Dedifferentiated amniotic fluid mesenchymal stem cell (primary cell): ENCODE results near the gene NCSTN.

ENCODE experiments used
- DNase-seq: peaks from one replicate; pipeline ENCODE4 v3.0.0-alpha.2; 2016; ENCODE audit errors: extremely low spot score

The NCSTN gene

DNA sequence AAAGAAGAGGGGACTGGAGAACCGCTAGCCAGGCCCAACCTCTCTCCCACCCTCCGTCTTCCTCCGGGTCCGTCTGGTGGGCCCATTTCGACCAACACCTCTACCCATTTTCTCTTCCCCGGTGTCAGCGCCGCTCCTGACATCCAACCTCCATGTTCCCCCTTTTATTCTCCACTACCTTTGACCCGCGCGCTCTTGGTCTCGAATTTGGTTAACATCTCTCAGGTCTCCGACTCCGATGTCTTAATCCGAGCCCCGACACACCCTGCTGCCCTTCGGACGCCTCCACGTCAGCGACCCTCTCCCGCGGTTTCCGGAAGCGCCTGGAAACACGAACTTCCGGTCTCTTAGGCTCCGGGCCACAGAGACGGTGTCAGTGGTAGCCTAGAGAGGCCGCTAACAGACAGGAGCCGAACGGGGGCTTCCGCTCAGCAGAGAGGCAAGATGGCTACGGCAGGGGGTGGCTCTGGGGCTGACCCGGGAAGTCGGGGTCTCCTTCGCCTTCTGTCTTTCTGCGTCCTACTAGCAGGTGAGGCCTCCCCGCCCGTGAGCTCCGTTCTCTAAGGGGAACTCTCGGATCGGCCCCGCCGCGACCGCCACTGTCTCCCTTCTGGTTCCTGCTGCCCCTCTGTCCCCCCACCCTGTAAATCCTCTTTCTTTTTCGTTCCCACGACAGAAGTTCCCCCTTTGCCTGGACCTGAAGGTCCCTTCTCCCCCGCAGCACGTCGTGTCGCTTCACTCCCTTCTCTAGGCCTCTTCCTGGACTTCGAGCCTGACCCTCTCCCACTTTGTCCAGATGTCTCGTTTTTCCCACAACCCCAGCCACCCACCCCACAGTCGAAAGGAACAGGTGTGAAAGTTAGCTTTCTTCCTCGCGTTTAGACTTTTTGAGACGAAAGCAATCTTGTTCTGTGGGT lies at the start of gene NCSTN, which contains the start of gene COPA:
Gene NCSTN (plus strand): TSS at position 431 of the 917 bp plus-strand sequence. CDS start 14 bp downstream, at position 445.
Gene COPA (minus strand): TSS at position 298 of the 917 bp plus-strand sequence. CDS start 80 bp downstream, at position 218.
- peak; percentile 97 for DNase-seq

DNA sequence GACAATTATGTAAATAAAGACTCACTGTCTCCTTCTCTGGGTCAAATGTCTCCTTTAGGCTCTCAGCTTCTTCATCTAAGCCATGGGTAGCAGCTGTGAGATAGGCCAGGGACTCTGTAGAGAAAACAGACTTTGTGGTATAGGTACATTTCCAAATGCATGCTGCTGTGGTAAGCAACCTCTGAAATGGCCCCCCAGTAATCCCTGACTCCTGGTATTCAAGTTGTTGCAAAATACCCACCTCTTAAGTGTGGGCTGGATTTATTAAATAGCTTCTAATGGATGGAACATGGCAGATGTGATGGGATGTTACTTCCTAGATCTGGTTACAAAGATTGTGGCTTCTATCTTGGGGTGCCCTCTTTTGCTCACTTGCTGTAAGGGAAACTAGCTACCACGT lies 47.1 kb upstream of the NCSTN start:
- DNase-seq: no peak

DNA sequence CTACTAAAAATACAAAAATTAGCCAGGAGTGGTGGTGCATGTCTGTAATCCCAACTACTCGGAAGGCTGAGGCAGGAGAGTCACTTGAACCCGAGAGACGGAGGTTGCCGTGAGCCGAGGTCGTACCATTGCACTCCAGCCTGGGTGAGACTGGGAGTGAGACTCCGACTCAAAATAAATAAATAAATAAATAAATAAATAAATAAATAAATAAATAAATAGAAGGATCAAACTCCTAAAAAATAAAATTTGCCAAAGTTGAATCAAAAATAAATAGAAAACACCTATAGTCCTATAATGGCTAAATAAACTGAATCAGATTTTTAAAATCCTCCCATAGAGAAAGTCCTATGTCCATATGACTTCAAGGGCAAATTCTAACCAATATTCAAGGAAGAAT lies 43.0 kb upstream of the NCSTN start:
- no peak for DNase-seq

DNA sequence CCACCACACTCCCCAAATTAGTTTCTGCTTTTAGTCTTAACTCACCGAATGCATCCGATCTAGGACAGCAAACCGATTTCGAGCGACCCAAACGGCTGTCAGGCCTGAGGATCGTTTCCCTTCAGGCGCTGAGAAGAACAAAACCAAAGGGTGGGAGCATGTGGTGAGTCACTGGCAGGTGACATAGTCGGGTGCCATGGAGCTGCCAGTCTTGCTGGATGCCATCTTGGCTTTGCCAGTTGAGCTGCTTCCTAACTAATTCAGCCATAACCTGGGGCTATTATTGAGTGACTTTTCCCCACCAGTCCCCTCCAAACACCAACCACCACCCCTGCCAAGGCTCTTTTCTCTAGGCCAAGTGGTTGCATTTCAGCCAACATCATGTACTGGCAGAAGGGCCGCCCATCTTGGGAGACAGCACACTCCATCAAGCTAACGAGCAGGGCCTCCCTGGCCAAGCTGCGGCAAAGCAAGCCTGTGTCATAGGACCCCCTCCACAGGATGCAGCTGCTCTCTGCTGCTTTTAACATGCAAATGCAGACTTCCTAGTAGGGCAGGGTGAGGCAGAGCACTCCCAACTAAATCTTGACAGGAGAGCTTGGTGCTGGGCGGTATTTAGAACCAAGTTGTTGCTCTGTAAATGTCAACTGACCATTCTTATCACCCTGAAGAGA lies 35.9 kb upstream of the NCSTN start:
- DNase-seq: no peak

DNA sequence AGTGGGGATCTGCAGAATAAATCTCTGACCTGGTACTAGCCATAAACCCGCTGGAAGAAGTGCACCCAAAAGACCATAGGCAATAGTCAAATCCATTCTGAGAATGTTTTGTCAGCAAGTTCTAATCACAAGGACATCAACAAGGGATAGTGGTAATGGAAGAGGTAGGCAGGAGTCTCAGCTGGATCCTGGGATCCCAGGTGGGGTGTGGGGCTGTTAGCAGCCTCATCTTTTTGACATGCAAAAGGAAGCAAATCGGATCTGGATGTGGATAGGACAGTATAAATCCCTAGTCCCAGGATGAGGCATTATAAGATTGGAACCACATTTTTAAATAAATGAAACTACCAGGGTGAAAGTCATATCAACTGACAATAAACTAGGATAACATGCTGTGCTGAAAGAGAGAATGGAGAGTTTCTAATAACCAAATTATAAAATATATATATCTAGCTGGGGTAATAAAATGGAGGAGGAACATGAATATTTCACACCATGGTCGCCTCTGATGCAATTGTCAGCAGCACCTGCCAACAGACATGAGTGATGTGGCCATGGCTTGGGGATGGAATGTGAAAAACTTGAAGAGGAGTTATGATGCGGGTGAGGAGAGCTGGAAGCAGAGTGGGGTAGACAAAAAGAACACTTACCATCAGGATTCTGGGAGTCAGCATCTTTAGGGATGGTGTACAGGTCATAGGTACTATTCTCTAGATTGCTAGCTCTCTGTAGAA lies 34.6 kb upstream of the NCSTN start:
- no peak for DNase-seq

DNA sequence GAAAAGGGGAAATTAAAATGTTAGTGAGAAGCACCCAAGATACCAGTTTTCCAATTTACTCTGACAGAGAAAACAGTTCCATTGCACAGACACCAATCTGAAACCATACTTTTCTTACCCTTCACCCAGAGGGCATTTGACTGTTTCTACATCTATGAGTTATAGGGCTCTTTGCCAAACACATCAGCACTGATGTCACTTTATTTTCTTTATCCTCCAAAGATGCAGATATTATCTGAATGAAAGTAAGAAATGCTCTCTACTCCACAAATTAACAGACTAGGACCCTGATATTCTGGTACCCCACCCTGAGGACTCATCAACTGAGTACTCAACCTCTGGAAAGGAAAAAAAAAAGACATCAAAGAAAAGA lies 34.0 kb upstream of the NCSTN start:
- no peak for DNase-seq

DNA sequence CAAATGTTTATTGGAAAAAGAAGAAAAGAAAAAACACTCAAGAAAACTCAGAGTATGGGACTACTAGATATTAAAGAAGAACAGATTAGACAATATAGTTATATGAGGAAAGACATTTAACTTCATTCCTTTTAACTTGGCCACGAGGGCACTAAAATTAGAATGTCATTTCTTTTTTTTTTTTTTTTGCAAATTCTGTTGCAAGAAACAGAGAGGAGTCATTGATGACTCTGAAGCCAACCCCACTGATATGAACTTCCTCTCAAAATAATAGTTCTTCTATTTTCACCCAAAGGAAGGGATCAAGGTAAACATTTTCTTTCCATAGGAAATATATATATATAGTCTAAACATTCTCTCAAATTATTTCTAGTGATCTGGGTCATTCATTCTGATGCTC lies 33.6 kb upstream of the NCSTN start:
- no peak for DNase-seq

DNA sequence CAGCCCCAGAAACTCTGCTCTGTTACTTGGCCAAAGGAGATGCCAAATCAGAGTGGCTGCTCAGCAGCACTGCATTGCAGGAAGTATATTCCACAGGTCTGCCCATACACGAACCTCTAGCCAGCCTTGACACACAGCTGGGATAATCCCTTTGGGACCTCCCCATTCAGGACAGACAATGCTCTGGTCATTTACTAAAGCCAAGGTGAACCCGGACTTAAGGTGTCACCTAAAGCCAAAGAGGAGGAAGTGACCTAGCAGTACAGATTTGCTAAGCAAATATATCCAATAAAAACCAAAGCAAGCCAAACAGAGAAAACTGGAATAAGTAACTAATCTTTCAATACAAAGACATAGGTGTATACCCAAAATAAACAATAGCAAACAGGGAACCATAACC lies 27.8 kb upstream of the NCSTN start:
- no peak for DNase-seq

DNA sequence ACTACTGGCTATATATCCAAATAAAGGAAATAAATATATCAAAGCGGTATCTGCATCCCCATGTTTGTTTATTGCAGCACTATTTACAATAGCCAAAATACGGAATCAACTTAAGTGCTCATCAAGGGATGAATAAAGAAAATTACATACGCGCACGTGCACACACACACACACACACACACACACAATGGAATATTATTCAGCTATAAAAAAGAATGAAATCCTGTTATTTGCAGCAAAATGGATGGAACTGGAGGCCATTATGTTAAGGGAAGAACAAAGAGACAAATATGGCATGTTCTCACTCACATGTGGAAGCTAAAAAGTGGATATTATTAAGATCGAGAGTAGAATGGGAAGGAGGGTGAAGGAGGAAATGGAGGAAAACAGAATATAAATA lies 20.4 kb upstream of the NCSTN start:
- no peak for DNase-seq

DNA sequence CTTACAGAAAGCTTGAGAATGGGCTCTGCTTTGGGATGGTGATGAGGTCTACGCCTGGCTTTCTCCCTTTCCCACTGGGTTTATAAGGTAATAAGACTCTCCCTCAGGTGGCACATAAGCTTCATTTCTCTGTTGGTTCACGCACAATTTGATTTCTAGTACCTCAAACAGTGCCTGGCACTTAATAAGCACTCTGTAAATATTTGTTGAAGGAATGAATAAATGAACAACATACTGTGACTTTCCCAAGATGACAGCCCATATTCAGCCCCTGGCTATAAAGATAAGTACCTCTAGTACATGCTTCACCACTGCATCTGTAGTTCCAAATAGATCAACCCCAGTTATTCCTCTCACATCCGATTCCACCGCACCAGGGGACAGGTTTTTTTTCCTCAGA lies 17.9 kb upstream of the NCSTN start:
- DNase-seq: no peak

DNA sequence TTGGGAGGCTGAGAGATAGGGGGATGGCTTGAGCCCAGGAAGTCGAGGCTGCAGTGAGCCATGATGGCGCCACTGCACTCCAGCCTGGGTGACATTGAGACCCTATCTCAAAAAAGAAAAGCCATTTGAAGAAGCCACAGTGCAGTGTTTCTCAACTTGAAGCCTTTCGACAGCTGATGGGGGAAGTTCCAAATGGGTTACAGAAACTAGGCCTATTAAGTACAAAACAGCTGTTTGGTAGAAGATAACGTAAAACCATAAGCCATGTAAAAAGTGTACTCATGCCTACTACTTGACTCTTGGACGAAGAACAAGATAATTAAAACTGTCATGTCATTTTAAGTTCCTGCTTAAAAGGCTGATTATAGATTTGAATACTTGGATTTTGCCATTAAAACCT lies 16.8 kb upstream of the NCSTN start:
- no peak for DNase-seq

DNA sequence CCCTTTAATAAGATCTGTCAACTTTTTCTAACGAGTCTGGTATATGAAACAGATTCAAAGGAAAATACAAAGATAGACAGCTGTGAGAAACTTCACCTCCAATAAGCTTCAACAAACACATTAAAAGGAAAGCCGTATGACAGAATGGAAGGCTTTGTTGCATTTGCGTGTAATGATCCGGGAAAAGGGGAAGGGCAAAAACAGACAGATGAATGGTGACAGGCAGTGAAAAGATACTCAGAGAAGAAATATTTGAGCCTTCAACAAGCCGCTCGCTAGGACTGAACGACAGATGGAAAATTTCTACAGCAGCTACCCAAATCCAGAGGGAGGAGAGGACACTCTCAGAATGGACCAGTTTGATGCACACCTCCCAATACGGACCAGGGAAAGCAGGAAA lies 15.0 kb upstream of the NCSTN start:
- DNase-seq: no peak

DNA sequence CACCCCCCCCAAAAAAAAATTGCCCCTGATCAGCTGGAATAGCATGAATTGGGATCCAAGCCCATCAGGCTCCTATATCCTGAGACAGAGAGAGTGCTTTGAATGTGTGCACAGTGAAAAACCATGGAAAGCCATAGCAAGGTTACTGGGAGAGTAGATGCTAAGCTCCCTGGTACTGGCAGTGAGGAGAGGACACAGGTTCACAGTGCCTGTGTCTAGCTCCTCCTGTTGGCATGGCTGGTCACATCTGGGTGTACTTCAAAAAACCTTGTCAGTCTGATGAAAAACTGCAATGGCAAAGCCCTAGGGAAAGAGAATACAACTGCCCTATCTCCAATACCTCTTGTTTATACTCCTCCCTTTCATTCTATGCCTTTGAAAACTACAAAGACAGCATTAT lies 13.1 kb upstream of the NCSTN start:
- DNase-seq: no peak

DNA sequence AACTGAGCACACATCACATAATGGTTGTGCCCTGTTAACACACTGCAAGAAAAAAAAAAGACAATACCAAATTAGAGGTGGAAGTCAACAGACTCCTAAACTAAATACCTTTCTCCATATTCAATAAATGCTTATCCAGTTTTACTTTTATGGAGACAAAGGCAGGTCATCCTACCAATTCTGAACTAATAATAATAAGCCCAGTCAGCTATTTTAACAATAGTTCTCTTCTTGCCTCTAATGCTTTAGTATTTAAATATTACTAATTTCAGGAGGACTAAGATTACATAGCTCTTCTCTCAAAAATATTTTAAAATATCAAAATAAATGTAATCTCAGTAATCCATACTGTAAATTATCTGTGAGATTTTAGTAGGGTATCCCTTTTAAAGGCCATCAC lies 10.7 kb upstream of the NCSTN start:
- no peak for DNase-seq

DNA sequence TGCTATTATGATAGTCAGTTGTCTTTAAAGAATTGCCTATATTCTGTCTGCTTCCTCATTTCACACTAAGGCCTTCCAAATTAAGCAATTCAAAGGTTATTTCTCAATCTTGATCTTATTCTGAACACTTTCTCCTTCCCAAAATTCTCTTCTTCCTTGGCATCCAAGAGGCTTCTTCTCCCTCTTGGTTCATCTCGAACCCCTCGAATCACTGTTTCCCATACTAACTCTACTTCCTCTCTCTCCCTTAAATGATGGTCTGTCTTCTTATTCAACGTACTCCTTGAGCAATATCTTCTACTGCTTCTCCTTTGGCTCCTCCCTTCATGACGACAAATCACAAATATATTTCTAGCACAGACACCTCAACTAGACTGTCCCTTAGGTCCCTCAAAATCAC lies 4.6 kb upstream of the NCSTN start:
- no peak for DNase-seq

DNA sequence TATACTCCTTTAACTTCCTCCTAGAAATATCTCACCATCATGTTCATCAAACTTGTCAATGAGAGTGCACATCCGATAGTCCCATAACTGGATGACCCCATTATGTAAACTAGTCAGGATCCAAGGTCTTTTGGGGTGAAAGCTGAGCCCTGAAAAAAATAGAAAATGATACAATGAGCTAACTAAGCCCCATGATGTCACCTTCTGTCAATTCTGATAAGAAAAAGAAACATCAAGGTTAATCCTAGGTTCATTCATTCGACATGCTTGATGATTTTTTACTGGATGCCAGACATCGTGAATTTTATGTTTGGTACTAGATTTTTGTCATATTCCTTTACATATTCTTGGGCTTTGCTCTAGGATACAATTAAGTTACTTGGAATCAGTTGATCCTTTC lies 3.0 kb upstream of the NCSTN start:
- no peak for DNase-seq

DNA sequence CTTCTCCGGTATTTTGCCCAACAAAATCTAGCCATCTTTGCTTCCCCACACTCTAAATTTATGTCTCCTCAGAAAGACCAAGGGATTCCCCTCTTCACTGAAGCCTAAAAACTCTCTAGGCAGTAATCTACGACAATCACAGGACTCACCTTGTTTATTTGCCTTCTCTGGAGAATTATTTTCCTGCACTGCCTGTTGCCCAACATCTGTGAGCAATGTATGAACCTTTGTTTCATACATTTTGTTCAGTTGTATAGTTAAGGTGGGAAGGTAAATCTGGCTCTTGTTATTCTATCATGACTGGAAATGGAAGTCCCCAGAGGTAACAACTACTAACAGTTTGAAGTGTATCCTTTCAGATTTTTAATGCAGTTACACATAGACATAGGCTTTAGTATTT lies 2.3 kb upstream of the NCSTN start:
- no peak for DNase-seq

DNA sequence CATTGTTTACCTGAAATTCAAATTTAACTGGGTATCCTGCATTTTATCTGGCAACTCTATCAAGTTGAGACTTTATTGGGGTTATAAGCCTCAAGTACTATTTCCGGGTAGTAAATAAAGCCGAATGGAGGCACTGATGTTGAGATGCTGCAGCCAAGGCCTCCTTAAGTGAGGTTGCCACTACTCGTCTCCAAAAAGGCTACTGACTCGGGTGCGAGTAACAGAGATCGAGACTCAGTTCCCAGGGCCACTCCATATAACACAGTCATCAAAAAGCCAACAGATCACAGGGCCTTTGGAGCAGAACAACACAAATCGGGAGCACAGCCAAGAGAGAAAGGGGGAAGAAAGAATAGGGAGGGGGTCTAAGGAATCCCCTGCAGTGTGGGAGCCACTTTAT lies 657 bp upstream of the NCSTN start:
- no peak for DNase-seq

DNA sequence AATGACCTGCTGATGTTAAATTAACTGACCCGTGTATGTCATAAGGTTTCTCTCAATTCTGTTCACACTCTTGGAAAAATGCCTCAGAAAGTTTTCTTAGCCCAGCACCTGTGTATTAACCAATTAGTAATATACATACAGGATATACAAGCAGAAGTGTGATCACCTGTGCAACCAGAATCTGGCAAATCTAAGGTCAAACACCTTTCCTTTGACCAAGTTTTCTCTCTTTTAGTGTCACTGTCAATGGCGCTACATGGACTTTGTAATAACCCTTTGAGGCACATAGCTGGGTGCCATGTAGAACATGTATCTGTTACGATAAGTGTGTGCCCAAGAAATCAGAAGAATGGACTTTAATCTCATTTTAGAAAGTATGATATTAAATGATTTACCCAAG lies 1.1 kb downstream of the NCSTN start:
- no peak for DNase-seq

DNA sequence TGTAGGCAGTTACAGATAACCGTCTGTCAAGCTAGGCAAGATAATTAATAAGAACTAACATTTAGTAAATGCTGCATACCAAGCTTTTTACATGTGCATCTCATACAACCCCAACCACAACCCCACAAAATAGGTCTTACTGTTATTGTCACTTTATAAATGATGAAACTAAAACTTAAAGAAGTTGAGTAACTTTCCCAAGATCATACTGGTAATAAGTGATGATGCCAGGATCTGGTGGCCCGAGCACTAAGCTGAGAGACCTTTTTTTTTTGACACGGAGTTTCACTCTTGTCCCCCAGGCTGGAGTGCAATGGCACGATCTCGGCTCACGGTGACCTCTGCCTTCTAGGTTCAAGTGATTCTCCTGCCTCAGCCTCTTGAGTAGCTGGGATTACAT lies 1.8 kb downstream of the NCSTN start:
- DNase-seq: no peak

DNA sequence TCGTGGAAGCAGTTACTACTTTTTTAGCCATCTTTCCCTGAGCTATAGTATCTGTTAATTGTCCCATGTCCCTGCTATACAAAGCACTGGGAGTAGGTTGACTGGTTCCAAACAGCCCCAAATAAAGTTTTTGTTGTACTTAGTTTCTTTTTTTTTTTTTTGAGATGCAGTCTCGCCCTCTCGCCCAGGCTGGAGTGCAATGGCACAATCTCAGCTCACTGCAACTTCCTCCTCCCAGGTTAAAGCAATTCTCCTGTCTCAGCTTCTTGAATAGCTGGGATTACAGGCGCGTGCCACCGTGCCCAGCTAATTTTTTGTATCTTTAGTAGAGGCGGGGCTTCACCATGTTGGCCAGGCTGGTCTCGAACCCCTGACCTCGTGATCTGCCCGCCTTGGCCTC lies 3.3 kb downstream of the NCSTN start:
- no peak for DNase-seq

DNA sequence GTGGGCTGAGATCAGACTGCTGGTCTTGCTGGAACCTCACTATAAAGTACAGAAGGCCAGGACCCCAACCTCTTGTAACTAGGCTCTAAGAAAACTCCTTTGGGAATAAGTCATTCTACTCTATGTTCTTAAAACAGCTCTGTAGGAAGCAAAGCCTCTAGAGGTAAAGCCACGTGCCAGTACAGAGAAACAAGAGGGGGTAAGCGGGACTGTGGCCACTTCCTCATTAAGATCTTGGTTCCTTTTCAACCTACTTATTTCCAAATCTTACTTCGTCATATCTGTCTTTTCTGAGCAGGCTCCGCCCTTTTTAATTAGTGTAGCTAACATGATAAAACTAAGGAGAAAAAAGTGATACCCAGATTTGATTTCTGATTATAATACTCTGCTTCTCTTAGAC lies 3.8 kb downstream of the NCSTN start:
- DNase-seq: no peak

DNA sequence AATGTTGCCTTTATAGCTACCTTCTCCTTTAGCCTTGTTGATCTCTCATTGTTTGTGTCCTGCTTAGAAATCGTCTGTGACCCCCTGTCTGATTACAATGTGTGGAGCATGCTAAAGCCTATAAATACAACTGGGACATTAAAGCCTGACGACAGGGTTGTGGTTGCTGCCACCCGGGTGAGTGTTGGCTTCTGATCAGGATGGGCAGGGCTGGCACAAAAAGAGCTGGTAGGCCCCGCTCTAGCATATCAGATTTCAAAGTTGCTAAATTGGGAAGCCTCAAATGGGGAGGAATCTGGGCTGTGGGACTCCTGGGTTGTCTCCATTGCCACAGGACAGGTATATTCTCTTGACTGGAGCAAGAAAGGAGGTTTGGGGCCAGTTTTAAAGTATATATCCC lies 8.4 kb downstream of the NCSTN start:
- DNase-seq: no peak
